ENCODE measurements around the gene SLC8A1. TPM values are rescaled to one million over a fixed set of nuclear protein-coding genes. Genes with fewer than 3 reads are reported as not detected.
A peak's percentile ranks its signal among the peaks of the same experiment; 100 is the strongest.

The SLC8A1 gene
- total RNA-seq, 1 donor from 2014 or later: 53.8 TPM

DNA sequence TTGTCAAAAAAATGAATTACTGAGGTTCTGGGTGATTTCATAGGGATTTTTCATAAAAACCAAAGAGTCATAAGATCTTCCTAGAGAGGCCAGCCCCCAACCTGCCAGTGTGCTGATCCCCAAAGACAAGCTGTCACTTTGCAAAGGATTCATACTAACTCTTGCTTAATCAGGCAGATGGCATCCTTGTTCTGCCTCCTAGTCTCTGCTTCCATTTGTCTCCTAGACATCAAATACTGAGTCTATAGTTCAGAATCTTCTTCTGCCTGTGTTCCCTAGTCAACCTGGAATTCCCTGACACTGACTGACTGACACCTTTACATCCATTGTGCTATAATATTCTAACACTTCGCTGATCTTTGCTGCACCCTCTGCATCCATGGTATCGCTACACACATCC lies 84.9 kb downstream of the SLC8A1 start:
- Histone ChIP-seq H3K4me1 (no peaks in the 10 kb centered on the region), H3K9me3 (no peaks in the 10 kb centered on the region), H3K4me3 (no peak overlapping the region), H3K27ac (no peak overlapping the region), H3K27me3 (no peaks in the 10 kb centered on the region), H3K36me3 (no peaks in the 10 kb centered on the region)
- ATAC-seq (no peak), DNase-seq (no peak)
- intact Hi-C loops (cut with DNase I): no loop called here
- TF ChIP-seq, protein P1, sequence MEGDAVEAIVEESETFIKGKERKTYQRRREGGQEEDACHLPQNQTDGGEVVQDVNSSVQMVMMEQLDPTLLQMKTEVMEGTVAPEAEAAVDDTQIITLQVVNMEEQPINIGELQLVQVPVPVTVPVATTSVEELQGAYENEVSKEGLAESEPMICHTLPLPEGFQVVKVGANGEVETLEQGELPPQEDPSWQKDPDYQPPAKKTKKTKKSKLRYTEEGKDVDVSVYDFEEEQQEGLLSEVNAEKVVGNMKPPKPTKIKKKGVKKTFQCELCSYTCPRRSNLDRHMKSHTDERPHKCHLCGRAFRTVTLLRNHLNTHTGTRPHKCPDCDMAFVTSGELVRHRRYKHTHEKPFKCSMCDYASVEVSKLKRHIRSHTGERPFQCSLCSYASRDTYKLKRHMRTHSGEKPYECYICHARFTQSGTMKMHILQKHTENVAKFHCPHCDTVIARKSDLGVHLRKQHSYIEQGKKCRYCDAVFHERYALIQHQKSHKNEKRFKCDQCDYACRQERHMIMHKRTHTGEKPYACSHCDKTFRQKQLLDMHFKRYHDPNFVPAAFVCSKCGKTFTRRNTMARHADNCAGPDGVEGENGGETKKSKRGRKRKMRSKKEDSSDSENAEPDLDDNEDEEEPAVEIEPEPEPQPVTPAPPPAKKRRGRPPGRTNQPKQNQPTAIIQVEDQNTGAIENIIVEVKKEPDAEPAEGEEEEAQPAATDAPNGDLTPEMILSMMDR (IDR thresholded peaks at IDR 0.05): no peak

DNA sequence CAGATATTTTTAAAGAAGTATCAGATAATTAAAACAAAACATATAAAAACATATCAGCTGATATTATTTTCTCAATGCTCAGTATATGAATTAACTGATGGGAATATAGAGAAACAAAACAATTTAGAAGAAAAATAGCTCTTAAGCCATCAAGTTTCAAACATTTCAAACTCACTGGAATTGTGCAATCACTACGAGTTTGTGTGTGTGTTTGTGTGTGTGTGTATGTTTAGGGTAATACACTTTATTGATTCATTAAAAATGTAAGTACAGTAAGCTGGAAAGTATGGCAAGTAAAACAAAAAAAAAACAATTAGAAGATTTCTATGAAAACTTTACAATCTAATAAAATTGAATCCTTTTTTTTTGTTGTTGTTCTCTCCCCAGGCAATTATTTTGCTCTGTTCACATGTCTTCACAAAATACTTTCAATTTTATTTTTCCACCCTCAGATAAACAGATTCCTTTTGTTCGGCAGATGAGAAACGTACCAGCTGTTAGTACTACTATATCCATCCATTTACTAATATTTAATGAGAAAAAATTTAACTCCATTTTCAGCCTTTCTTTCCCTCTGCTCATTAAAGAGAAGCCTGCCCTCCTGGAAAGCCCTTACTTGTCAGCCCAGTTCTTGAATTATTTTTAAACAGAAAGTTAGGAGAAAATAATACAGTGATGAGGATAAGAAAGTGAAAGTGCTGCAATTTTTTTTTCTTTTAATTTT lies 87.6 kb downstream of the SLC8A1 start:
- Histone ChIP-seq H3K27me3 (no peaks in the 10 kb centered on the region), H3K4me1 (no peaks in the 10 kb centered on the region), H3K36me3 (no peaks in the 10 kb centered on the region), H3K27ac (peak overlapping the region; percentile 44), H3K4me3 (peak overlapping the region; percentile 31), H3K9me3 (no peaks in the 10 kb centered on the region)
- DNase-seq: no peak
- intact Hi-C loops (cut with DNase I): no loop called here
- TF ChIP-seq, protein P1 (IDR thresholded peaks at IDR 0.05): no peak
- ATAC-seq: no peak

DNA sequence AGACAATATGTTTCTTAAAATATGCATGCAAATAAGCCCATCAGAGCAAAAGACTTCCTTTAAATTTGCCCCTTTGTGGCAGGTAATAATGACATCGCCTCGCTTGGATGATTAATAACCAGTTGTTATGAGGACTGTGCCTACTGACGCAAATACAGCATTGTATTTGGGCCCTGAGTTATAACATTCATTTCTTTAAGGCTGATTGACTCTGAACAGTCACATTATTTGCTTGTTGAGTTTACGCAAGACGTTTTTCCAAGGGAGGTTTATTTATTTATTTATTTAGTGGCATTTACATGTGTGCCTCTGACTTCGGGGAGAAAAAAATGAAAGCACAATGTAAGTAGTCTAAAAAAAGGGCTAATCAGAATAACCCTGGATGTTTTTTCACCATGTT lies 88.3 kb downstream of the SLC8A1 start:
- intact Hi-C loops (cut with DNase I): no loop called here
- DNase-seq (no peak), ATAC-seq (no peak)
- no peaks in the 10 kb centered on the region for H3K9me3 ChIP-seq
- H3K36me3 ChIP-seq: no peaks in the 10 kb centered on the region
- no peaks in the 10 kb centered on the region for H3K27me3 ChIP-seq
- H3K4me3 ChIP-seq: peak overlapping the region; percentile 31
- H3K4me1 ChIP-seq: no peaks in the 10 kb centered on the region
- H3K27ac ChIP-seq: no peak overlapping the region
- TF ChIP-seq, protein P1 (IDR thresholded peaks at IDR 0.05): no peak

DNA sequence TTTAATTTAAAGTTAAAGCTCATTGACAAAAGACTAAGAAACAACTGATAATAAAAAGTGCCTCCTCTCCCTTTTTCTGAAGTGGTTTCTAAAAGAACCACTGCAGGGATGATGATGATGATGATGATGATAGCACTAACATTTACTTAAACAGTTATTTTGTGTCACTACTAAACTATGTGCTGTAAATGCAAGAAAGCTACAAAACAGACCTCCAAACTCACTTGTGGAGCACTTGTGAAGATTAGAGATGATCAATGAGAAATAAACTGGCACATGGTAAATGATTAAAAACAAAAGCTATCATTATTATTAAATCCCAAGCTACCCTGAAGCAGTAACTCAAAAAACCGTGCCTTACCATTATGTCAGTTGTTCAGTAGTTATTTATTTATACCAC lies 88.7 kb downstream of the SLC8A1 start:
- intact Hi-C loops (cut with DNase I): no loop called here
- H3K4me3 ChIP-seq: no peak overlapping the region
- DNase-seq (no peak), ATAC-seq (no peak)
- TF ChIP-seq, protein P1 (IDR thresholded peaks at IDR 0.05): no peak
- H3K27ac ChIP-seq: no peak overlapping the region
- no peaks in the 10 kb centered on the region for H3K4me1 ChIP-seq
- H3K36me3 ChIP-seq: no peaks in the 10 kb centered on the region
- no peaks in the 10 kb centered on the region for H3K27me3 ChIP-seq
- no peaks in the 10 kb centered on the region for H3K9me3 ChIP-seq

DNA sequence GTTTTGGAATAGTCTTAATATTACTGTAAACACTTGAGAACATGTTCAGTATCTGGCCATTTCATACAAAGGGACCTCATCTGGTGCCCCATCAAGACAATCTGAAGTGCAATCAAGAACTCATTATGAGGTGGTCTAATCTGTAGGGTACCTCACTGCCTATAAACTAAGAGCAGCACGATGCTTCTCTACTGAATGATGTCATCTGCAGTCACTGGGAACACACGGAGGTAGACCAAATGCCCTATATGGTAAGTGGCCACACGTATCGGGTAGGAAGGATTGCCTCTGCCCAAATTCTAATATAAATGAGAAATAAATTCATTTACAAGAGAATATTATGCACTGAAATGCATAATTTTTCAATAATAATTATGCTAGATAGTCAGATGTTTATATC lies 90.4 kb downstream of the SLC8A1 start:
- Histone ChIP-seq H3K4me1 (no peaks in the 10 kb centered on the region), H3K27ac (no peak overlapping the region), H3K4me3 (no peak overlapping the region), H3K36me3 (no peaks in the 10 kb centered on the region), H3K9me3 (no peaks in the 10 kb centered on the region), H3K27me3 (no peaks in the 10 kb centered on the region)
- intact Hi-C loops (cut with DNase I): no loop called here
- ATAC-seq (no peak), DNase-seq (no peak)
- TF ChIP-seq, protein P1 (IDR thresholded peaks at IDR 0.05): no peak

DNA sequence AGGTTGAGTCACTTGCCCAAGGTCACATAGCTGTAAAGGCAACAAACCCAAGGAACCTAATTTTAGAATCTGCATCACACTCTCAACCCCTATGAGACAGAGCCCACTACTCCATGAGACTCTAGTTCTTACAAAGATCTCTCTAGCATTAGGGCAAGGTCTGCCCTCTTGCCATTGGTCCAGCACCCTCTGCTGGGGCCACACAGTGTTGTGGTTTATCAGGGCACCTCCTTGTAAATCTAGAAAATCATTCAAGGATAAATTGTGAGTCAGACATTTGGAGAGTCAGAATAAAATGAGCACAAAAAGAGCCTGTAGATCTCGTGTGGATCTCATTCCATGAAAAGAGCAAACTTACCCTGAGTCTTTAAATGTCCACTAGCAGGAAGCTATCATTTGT lies 91.2 kb downstream of the SLC8A1 start:
- Histone ChIP-seq H3K9me3 (no peaks in the 10 kb centered on the region), H3K4me1 (no peaks in the 10 kb centered on the region), H3K4me3 (no peak overlapping the region), H3K27me3 (no peaks in the 10 kb centered on the region), H3K27ac (no peak overlapping the region), H3K36me3 (no peaks in the 10 kb centered on the region)
- DNase-seq (no peak), ATAC-seq (peak; percentile 48)
- TF ChIP-seq, protein P1 (IDR thresholded peaks at IDR 0.05): peak; percentile 10
- intact Hi-C loops (cut with DNase I): no loop called here
